Body of pancreas (tissue), 4 donors: ENCODE measurements around the gene TST. TPM values are rescaled to one million over a fixed set of nuclear protein-coding genes. Genes with fewer than 3 reads are reported as not detected.
A peak's percentile ranks its signal among the peaks of the same experiment; 100 is the strongest.

ENCODE experiments used
- ATAC-seq: fragments of 150-250 bp; one replicate; pipeline ENCODE4 v1.9.1; 2016
- DNase-seq, 4 donors: peaks; one replicate each; pipeline ENCODE4 v3.0.0-alpha.2; 2019
- H3K27ac ChIP-seq, 4 donors: fragments of 200-600 bp; sonication (generic); 1 replicate in 3 of 4; 2 replicates in 1 of 4; pipeline versions ENCODE4 v1.5.1 to v1.6.1; 2016 to 2019; ENCODE audit warnings: mild to moderate bottlenecking in 1 of 4, mixed read lengths in 1 of 4, moderate library complexity in 1 of 4
- H3K27me3 ChIP-seq, 2 donors: fragments of 200-600 bp; sonication (generic); one replicate each; pipeline ENCODE4 v1.6.0; 2016; ENCODE audit warnings: mild to moderate bottlenecking in 1 of 2
- H3K36me3 ChIP-seq, 2 donors: fragments of 200-600 bp; sonication (generic); replicated peaks in 1 of 2; 2 replicates each; pipeline ENCODE4 v1.5.1; 2016; ENCODE audit warnings: low read depth in 2 of 2; ENCODE audit not compliant: insufficient read depth in 1 of 2
- H3K4me1 ChIP-seq: fragments of 200-600 bp; sonication (generic); one replicate; pipeline ENCODE4 v1.6.0; 2016
- H3K4me3 ChIP-seq, 2 donors: fragments of 200-600 bp; sonication (generic); 1 replicate in 1 of 2; 2 replicates in 1 of 2; pipeline ENCODE4 v1.5.1; 2016 to 2019
- H3K9me3 ChIP-seq, 3 donors: fragments of 200-600 bp; sonication (generic); 1 replicate in 2 of 3; 2 replicates in 1 of 3; pipeline ENCODE4 v1.5.1; 2016
- POLR2A ChIP-seq, 3 donors: fragments of 450-650 bp; IDR thresholded peaks; one replicate each; pipeline ENCODE4 v1.6.1; 2016; ENCODE audit warnings: antibody characterized with exemption in 3 of 3, mild to moderate bottlenecking in 2 of 3
- WGBS, 2 donors: methylation state at CpG; one replicate each; pipeline ENCODE4 v1.1.5; 2017; 5-methylcytosine and 5-hydroxymethylcytosine counted together
- intact Hi-C: fragments of 100-400 bp; cut with DNase I; formaldehyde crosslinking; loops from one replicate; pipeline ENCODE4 v1.15.1; 2023
- total RNA-seq, 2 donors: library from RNA; depleted of rRNA; stranded (reverse); fragments of >200 nt; gene quantifications; one replicate each; pipeline ENCODE4 v1.1.0, GENCODE V29; 2016
- TF ChIP-seq, protein P1 (sequence below), 7 experiments: fragments of 450-650 bp in 4 of 7; fragments of 200-600 bp in 3 of 7; sonication (generic) in 3 of 7; IDR thresholded peaks; one replicate each; pipeline ENCODE4 v1.5.1; 2016 to 2019; ENCODE audit warnings: antibody characterized with exemption in 7 of 7

Gene TST
- total RNA-seq, 2 donors from 2014 or later, result 73.8 to 91.1 TPM

DNA sequence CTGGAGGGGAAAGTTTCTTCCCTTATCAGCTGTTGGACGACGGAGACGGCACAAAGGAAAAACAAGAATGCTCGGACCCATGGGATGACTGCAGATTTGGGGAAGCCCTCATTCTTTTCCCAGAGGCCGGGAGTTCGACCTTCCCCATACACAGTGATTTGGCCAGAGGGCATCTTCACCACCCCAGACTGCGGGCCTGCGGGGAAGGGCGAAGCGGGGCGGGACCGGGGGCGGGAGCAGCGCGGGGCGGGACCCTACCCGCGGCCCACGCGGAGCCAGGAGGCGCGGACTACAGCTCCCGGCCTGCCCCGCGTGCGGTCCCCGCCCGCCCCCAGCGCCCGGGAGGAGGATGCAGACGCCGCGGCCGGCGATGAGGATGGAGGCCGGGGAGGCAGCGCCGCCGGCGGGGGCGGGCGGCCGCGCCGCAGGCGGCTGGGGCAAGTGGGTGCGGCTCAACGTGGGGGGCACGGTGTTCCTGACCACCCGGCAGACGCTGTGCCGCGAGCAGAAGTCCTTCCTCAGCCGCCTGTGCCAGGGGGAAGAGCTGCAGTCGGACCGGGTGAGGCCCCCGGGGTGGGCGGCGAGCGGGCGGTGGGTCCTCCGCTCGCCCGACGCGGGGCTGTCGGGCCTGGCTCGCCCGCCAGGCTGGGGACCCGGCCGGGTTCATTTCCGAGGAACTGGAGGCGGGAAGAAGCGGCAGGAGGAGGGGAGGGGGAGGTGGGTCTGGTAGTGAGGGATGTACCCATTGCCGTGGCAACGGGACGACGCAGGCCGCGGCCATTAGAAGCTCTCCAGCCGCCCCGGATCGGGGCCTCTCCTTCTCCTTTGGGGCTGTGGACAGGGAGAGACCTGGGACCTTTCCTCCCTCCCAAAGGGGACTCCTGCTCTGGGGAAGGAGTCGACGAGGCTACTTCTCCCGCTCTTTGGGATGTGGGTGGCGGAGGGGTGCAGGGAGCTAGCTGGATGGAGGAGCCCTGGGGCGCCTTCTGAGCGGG lies 32.4 kb upstream of the TST start, which contains the start of gene KCTD17:
KCTD17 (plus strand) TSS at position 352 of the 995 bp plus-strand sequence; CDS start at position 371, 19 bp downstream.
- no peaks in the 10 kb centered on the region for H3K36me3 ChIP-seq
- H3K4me1 ChIP-seq, result peaks cover 8% of the 10 kb centered on the region
- peak within 1 kb of the TSS in 1 of 4 donors; percentile 52 for H3K27ac ChIP-seq
- peak; percentile 78 for ATAC-seq
- TF ChIP-seq, protein P1, sequence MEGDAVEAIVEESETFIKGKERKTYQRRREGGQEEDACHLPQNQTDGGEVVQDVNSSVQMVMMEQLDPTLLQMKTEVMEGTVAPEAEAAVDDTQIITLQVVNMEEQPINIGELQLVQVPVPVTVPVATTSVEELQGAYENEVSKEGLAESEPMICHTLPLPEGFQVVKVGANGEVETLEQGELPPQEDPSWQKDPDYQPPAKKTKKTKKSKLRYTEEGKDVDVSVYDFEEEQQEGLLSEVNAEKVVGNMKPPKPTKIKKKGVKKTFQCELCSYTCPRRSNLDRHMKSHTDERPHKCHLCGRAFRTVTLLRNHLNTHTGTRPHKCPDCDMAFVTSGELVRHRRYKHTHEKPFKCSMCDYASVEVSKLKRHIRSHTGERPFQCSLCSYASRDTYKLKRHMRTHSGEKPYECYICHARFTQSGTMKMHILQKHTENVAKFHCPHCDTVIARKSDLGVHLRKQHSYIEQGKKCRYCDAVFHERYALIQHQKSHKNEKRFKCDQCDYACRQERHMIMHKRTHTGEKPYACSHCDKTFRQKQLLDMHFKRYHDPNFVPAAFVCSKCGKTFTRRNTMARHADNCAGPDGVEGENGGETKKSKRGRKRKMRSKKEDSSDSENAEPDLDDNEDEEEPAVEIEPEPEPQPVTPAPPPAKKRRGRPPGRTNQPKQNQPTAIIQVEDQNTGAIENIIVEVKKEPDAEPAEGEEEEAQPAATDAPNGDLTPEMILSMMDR (IDR thresholded peaks at IDR 0.05), result no peak
- TF ChIP-seq POLR2A (IDR thresholded peaks at IDR 0.05), result no peak
- peak; percentile 35 to 58 (median 56) for DNase-seq
- 8 to 34% methylated on average over 10 to 74 of the region's 89 CpGs for WGBS, 2 donors
- H3K9me3 ChIP-seq, result no peaks in the 10 kb centered on the region
- intact Hi-C loops, result loop anchor here (10.0 kb wide), 2 partner anchors 187 to 267 kb away; partner anchors contain the start of gene NCF4
- no peak within 1 kb of the TSS for H3K4me3 ChIP-seq
- no peaks in the 10 kb centered on the region for H3K27me3 ChIP-seq

DNA sequence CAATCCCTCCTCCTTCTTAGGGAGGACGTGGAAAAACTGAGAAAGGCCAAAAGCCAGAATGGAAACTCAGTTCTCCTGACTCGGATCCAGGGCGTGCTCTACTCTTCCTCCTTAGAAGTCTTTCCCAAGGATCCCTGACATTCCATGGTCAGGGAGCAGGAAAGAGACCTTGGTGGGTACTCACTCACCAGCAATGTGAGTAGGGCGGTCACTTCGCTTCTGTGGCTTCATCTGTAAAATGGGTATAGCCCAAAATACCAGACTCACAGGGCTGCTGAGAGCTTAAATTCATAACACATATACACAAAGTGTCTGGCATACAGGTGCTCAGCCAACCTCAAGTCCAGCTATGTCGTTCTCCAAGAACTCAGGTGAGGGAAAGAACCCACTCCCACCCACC lies 31.7 kb upstream of the TST start:
- peak overlapping the region in 1 of 4 donors; percentile 52 for H3K27ac ChIP-seq
- H3K36me3 ChIP-seq, result no peaks in the 10 kb centered on the region
- WGBS, 2 donors, result 60 to 66% methylated on average over 2 to 6 of the region's 6 CpGs
- DNase-seq (no peak), ATAC-seq (no peak)
- intact Hi-C loops, result loop anchor here (10.0 kb wide), 2 partner anchors 186 to 266 kb away; partner anchors contain the start of gene NCF4
- TF ChIP-seq, protein P1 (IDR thresholded peaks at IDR 0.05), result no peak
- TF ChIP-seq POLR2A (IDR thresholded peaks at IDR 0.05), result no peak
- no peaks in the 10 kb centered on the region for H3K27me3 ChIP-seq
- H3K9me3 ChIP-seq, result no peaks in the 10 kb centered on the region
- H3K4me3 ChIP-seq, result no peak overlapping the region
- peaks cover 8% of the 10 kb centered on the region for H3K4me1 ChIP-seq

DNA sequence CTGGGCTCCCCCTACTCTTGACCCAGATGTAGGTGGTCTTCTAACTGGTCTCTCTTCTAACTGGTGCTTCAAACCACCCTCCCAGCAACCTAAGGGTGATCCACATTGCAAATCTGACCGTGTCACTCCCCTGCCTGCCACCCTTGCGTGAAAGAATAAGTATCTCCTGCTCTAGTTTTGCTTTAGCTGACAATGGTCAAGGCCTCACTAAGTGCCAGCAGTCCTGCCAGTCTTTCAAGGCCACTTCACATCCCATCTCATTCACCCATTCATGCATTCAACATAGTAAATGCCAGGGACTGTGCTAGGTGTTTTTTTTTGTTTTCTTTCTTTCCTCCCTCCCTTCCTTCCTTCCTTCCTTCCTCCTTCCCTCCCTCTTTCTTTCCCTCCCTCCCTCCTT lies 30.0 kb upstream of the TST start:
- TF ChIP-seq, protein P1 (IDR thresholded peaks at IDR 0.05), result no peak
- TF ChIP-seq POLR2A (IDR thresholded peaks at IDR 0.05), result no peak
- Histone ChIP-seq H3K36me3 (no peaks in the 10 kb centered on the region), H3K9me3 (no peaks in the 10 kb centered on the region), H3K4me1 (peaks cover 9% of the 10 kb centered on the region), H3K27ac (no peak overlapping the region), H3K27me3 (no peaks in the 10 kb centered on the region), H3K4me3 (no peak overlapping the region)
- WGBS, 2 donors, result 61% methylated on average over 2 of the region's 2 CpGs
- no peak for ATAC-seq
- intact Hi-C loops, result no loop called here
- no peak for DNase-seq

DNA sequence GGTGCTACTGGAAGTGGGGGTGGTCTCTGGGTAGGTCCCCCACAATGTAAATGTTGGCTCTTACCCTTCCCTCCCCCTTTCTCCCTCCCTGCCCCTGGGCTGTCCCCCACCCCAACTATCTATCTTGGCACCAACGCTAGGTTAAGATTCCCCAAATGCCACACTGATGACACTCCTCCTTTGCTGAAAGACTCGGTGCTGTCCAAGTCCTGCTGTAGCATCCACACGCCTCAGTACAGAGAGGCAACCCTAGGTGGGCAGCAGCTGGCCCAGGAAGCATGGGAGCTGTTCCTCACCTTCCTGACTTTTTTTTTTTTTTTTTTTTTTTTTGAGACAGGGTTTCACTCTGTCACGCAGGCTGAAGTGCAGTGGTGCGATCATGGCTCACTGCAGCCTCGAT lies 28.9 kb upstream of the TST start:
- Histone ChIP-seq H3K27ac (no peak overlapping the region), H3K9me3 (no peaks in the 10 kb centered on the region), H3K27me3 (no peaks in the 10 kb centered on the region), H3K36me3 (no peaks in the 10 kb centered on the region), H3K4me1 (peaks cover 20% of the 10 kb centered on the region), H3K4me3 (no peak overlapping the region)
- TF ChIP-seq, protein P1 (IDR thresholded peaks at IDR 0.05), result no peak
- TF ChIP-seq POLR2A (IDR thresholded peaks at IDR 0.05), result no peak
- intact Hi-C loops, result no loop called here
- ATAC-seq (no peak), DNase-seq (no peak)
- WGBS, 2 donors, result 83 to 85% methylated on average over 6 of the region's 6 CpGs
